Mucosa of rectum (tissue), 2 donors: ENCODE results near the gene HAUS3.

Experiments used
- H3K27ac ChIP-seq, 2 donors: one replicate each; pipeline ENCODE4 v1.7.0; 2013; ENCODE audit warnings: inconsistent platforms in 2 of 2, low read depth in 2 of 2, low read length in 2 of 2
- H3K27me3 ChIP-seq, 2 donors: one replicate each; pipeline ENCODE4 v1.7.0; 2013; ENCODE audit warnings: low read length in 2 of 2; ENCODE audit not compliant: control insufficient read depth in 2 of 2, insufficient read depth in 2 of 2
- H3K36me3 ChIP-seq, 2 donors: one replicate each; pipeline ENCODE4 v1.7.0; 2013; ENCODE audit warnings: low read length in 2 of 2; ENCODE audit not compliant: control insufficient read depth in 2 of 2, insufficient read depth in 2 of 2
- H3K4me1 ChIP-seq, 2 donors: one replicate each; pipeline ENCODE4 v1.7.0; 2013; ENCODE audit warnings: low read length in 2 of 2, mild to moderate bottlenecking in 1 of 2; ENCODE audit not compliant: control insufficient read depth in 2 of 2, insufficient read depth in 2 of 2
- H3K4me3 ChIP-seq, 2 donors: one replicate each; pipeline ENCODE4 v1.7.0; 2013; ENCODE audit warnings: low read length in 2 of 2
- H3K9ac ChIP-seq, 2 donors: one replicate each; pipeline ENCODE4 v1.7.0; 2013; ENCODE audit warnings: low read length in 2 of 2, low read depth in 1 of 2, mild to moderate bottlenecking in 1 of 2
- H3K9me3 ChIP-seq, 2 donors: one replicate each; pipeline ENCODE4 v1.7.0; 2013; ENCODE audit warnings: low read length in 2 of 2; ENCODE audit not compliant: control insufficient read depth in 2 of 2
- donor health status: healthy.
- donor health status: Normal muscosa, but diverticular disease.

Gene HAUS3

GRCh38 chr4:2241410-2242353 lies at the start of gene HAUS3, which contains the start of gene POLN:
Gene HAUS3 (minus strand): TSS chr4:2242121. CDS start chr4:2240946, 1,175 bp downstream.
Gene POLN (minus strand): TSS chr4:2242121. CDS start chr4:2229231, 12,890 bp downstream.
- H3K9me3 ChIP-seq: no peaks in the 10 kb centered on the region

GRCh38 chr4:2290974-2291704 lies 49.2 kb upstream of the HAUS3 start:
- H3K9ac ChIP-seq: no peak overlapping the region
- H3K27ac ChIP-seq: no peak overlapping the region
- peaks cover 0 to 4% of the 10 kb centered on the region in 2 donors for H3K4me1 ChIP-seq

More at GRCh38 chr4:2241410-2242353, at the start of gene HAUS3, which contains the start of gene POLN:
- peak within 1 kb of the TSS; percentile 73 to 86 for H3K27ac ChIP-seq
- H3K4me1 ChIP-seq: peaks cover 24 to 33% of the 10 kb centered on the region in 2 donors
- H3K27me3 ChIP-seq: no peaks in the 10 kb centered on the region
- peaks cover 0 to 3% of the 10 kb centered on the region in 2 donors for H3K36me3 ChIP-seq
- H3K9ac ChIP-seq: peak within 1 kb of the TSS; percentile 78 to 89
- peak within 1 kb of the TSS; percentile 91 for H3K4me3 ChIP-seq

DNA sequence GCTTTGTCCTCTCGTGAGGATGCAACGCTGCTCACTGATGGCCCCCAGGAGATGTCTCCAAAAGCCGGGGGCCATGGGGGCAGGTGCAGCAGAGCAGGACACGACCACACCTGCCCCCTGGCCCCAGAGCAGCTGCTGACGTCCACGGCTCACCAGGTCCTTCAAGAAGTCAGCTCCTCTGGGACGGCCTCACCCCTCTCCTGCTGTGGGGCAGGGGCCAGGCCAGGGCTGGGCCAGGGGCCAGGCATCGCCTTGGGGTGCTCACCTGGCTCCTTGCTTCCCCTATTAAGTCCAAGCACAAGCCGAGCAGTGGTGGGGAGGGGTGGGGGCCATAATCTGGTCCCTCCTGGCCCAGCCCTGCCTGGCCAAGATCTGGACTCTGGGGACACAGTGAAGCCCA lies 48.6 kb upstream of the HAUS3 start:
- Histone ChIP-seq H3K27ac (no peak overlapping the region), H3K4me1 (peaks cover 0 to 4% of the 10 kb centered on the region in 2 donors), H3K36me3 (no peaks in the 10 kb centered on the region), H3K9ac (no peak overlapping the region), H3K4me3 (no peak overlapping the region), H3K9me3 (no peaks in the 10 kb centered on the region), H3K27me3 (no peaks in the 10 kb centered on the region)

More at GRCh38 chr4:2290974-2291704, 49.2 kb upstream of the HAUS3 start:
- Histone ChIP-seq H3K27me3 (no peaks in the 10 kb centered on the region), H3K9me3 (no peaks in the 10 kb centered on the region), H3K4me3 (no peak overlapping the region), H3K36me3 (no peaks in the 10 kb centered on the region)

DNA sequence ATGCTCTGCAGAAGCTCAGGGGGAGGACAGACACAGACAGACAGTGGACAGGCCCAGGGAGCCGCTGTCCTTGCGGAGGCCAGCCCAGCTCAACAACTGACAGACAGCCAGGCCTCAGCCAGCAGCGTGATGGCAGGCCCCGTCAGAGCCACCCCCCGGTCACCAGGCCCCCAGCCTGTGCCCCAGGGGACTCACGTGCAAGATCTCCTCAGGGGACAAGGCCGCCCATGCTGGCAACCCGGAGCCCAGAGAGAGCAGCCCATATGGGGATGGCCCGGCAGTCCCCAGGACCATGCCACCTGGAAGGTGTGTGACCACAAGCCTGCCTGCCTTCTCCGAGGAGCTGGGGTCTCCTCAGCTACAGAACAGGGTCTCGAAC lies 48.0 kb upstream of the HAUS3 start:
- Histone ChIP-seq H3K9me3 (no peaks in the 10 kb centered on the region), H3K4me3 (no peak overlapping the region), H3K27ac (no peak overlapping the region), H3K27me3 (no peaks in the 10 kb centered on the region), H3K36me3 (no peaks in the 10 kb centered on the region), H3K9ac (no peak overlapping the region), H3K4me1 (peaks cover 0 to 4% of the 10 kb centered on the region in 2 donors)

GRCh38 chr4:2289311-2289954 lies 47.5 kb upstream of the HAUS3 start:
- H3K27ac ChIP-seq: no peak overlapping the region
- H3K27me3 ChIP-seq: no peaks in the 10 kb centered on the region

GRCh38 chr4:2288051-2288541 lies 46.2 kb upstream of the HAUS3 start:
- H3K4me3 ChIP-seq: no peak overlapping the region
- no peak overlapping the region for H3K27ac ChIP-seq
- no peaks in the 10 kb centered on the region for H3K36me3 ChIP-seq

More at GRCh38 chr4:2289311-2289954, 47.5 kb upstream of the HAUS3 start:
- Histone ChIP-seq H3K9me3 (no peaks in the 10 kb centered on the region), H3K9ac (no peak overlapping the region), H3K4me3 (no peak overlapping the region), H3K4me1 (peaks cover 0 to 4% of the 10 kb centered on the region in 2 donors), H3K36me3 (no peaks in the 10 kb centered on the region)

GRCh38 chr4:2287594-2287915 lies 45.6 kb upstream of the HAUS3 start:
- Histone ChIP-seq H3K4me1 (peaks cover 0 to 4% of the 10 kb centered on the region in 2 donors), H3K36me3 (no peaks in the 10 kb centered on the region), H3K9me3 (no peaks in the 10 kb centered on the region), H3K4me3 (no peak overlapping the region), H3K27ac (no peak overlapping the region), H3K27me3 (no peaks in the 10 kb centered on the region), H3K9ac (no peak overlapping the region)

More at GRCh38 chr4:2288051-2288541, 46.2 kb upstream of the HAUS3 start:
- peaks cover 0 to 4% of the 10 kb centered on the region in 2 donors for H3K4me1 ChIP-seq
- H3K27me3 ChIP-seq: no peaks in the 10 kb centered on the region
- no peak overlapping the region for H3K9ac ChIP-seq
- H3K9me3 ChIP-seq: no peaks in the 10 kb centered on the region

GRCh38 chr4:2286904-2287593 lies 45.1 kb upstream of the HAUS3 start:
- H3K27me3 ChIP-seq: no peaks in the 10 kb centered on the region
- no peaks in the 10 kb centered on the region for H3K36me3 ChIP-seq
- H3K9me3 ChIP-seq: no peaks in the 10 kb centered on the region
- H3K4me1 ChIP-seq: peaks cover 0 to 4% of the 10 kb centered on the region in 2 donors
- no peak overlapping the region for H3K4me3 ChIP-seq
- no peak overlapping the region for H3K27ac ChIP-seq
- no peak overlapping the region for H3K9ac ChIP-seq

DNA sequence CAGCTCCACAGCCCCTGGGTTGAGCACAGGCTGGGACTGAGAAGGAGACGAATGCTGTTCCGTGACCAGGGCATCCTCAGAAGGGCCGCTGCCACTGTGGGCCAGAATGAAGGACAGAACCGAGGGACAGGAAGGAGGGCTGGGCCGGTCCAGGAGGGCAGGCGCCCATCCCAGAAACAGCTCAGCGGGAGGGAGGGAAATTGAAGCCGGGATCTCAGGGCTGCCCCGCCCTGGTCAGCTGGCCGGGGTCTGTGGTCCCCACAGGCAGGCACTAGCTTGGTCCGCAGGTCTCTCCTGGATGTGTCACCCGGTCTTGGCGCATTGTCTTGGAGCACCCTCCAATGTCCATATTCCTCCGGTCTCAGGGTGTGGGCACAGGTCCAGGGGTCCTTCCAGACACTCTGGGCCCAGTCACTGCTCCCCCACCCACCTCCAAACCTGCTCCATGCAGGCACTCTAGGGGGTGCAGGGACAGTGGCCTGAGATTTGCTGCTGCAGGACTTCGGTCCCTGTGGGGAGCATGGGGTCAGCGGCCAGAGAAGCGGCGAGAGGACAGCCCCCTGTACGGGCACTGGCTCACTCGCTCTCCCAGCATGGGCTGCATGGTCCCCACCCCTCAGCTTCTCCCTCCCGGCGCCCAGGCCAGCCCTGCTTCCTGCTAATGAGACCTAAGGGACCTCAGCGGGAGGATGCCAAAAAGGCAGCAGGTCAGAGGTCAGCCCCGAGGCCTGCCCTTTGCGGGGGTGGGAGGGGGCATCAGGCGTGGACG lies 43.9 kb upstream of the HAUS3 start:
- Histone ChIP-seq H3K36me3 (no peaks in the 10 kb centered on the region), H3K9ac (no peak overlapping the region), H3K4me3 (no peak overlapping the region), H3K27me3 (no peaks in the 10 kb centered on the region), H3K9me3 (no peaks in the 10 kb centered on the region), H3K27ac (no peak overlapping the region), H3K4me1 (peaks cover 0 to 4% of the 10 kb centered on the region in 2 donors)
